ENCODE data around the gene TMEM119. TPM values are rescaled to one million over a fixed set of nuclear protein-coding genes. Genes with fewer than 3 reads are reported as not detected.
"Not testable (repeated sequence)": the region's sequence is repeated elsewhere in the genome, so short reads cannot be mapped to it uniquely, and the experiment has no call there.

TMEM119 gene
- total RNA-seq, 3 donors from 2014 or later = 0.08 to 0.54 TPM; not detected in 1

DNA sequence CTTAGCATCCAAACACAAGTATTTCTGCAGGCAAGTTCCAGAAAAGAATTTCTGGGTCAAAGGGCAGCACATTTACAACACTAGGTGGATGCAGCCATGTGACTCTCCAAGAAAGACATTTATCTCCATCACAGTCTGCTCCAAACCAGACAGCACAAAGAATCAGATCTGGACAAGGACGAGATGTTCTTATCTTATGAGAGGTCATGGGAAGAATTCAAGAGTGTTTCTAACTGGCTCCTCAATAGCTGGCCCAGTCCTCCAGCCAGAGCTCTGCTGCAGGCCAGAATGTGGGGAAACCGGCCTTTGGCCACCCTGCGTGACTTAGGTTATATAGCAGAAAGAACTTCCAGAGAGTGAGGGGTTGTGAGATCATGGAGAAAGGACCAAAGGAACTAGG is 17.4 kb downstream of the TMEM119 start:
- Mint-ChIP-seq H3K36me3 (ENCODE audit: insufficient read depth) (no peaks in the 10 kb centered on the region), H3K4me1 (ENCODE audit: low read depth) (peaks cover 10% of the 10 kb centered on the region), H3K27me3 (ENCODE audit: low read depth) (peaks cover 4% of the 10 kb centered on the region), H3K9me3 (peaks cover 5% of the 10 kb centered on the region), H3K4me3 (no peak overlapping the region)
- ATAC-seq (no peak), DNase-seq (no peak)

DNA sequence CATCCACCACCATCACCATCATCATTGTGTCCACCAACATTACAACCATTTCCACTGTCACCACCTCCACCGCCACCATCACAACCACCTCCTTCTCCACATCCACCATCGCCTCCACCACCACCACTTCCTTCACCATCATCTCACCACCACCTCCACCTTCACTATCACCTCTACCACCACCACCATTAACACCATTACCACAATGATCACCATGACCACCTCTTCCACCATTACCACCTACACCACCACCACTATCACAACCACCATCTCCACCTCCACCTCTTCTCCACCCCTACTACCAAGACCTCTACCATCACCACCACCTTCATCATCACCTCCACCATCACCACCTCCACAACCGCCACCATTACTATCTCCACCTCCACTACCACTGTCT is 19.1 kb downstream of the TMEM119 start:
- no peaks in the 10 kb centered on the region for H3K27me3 Mint-ChIP-seq (ENCODE audit: low read depth)
- peaks cover 24% of the 10 kb centered on the region for H3K4me1 Mint-ChIP-seq (ENCODE audit: low read depth)
- peaks cover 5% of the 10 kb centered on the region for H3K9me3 Mint-ChIP-seq
- H3K4me3 Mint-ChIP-seq = no peak overlapping the region
- no peaks in the 10 kb centered on the region for H3K36me3 Mint-ChIP-seq (ENCODE audit: insufficient read depth)
- ATAC-seq (no peak), DNase-seq (no peak)

DNA sequence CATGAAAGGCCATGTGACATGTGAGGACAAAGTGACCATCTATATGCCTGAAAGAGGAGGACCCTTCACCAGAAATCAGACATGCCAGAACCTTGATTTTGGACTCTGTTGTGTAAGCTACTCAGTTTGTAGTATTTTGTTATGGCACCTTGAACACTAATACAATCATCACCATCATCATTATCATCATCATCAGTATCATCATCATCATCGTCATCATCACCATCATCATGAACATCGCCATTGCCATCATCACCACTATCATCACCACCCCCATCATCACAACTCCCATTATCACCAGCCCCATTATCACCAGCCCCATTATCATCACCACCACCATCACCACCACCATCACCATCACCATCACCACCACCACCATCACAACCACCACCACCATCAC is 19.6 kb downstream of the TMEM119 start:
- Mint-ChIP-seq H3K4me1 (ENCODE audit: low read depth) (peaks cover 28% of the 10 kb centered on the region), H3K36me3 (ENCODE audit: insufficient read depth) (no peaks in the 10 kb centered on the region), H3K4me3 (no peak overlapping the region), H3K9me3 (peaks cover 5% of the 10 kb centered on the region), H3K27me3 (ENCODE audit: low read depth) (no peaks in the 10 kb centered on the region)
- ATAC-seq = no peak
- DNase-seq = no peak

DNA sequence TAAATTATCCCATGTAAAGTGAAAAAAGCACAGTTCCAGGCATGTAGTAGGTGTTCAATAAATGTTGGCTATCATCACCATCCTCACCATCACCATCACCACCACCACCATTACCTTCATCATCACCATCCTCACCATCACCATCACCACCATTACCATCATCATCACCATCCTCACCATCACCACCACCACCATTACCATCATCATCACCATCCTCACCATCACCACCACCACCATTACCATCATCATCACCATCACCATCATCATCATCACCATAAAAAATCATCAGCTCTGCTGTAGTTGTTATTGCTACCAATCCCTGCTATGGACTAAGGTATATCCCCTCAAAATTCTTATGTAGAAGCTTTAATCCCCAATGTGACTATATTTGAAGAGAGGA is 20.4 kb downstream of the TMEM119 start:
- Mint-ChIP-seq H3K27me3 (ENCODE audit: low read depth) (no peaks in the 10 kb centered on the region), H3K36me3 (ENCODE audit: insufficient read depth) (no peaks in the 10 kb centered on the region), H3K4me1 (ENCODE audit: low read depth) (peaks cover 36% of the 10 kb centered on the region), H3K9me3 (peaks cover 5% of the 10 kb centered on the region), H3K4me3 (no peak overlapping the region)
- ATAC-seq (no peak), DNase-seq (no peak)

DNA sequence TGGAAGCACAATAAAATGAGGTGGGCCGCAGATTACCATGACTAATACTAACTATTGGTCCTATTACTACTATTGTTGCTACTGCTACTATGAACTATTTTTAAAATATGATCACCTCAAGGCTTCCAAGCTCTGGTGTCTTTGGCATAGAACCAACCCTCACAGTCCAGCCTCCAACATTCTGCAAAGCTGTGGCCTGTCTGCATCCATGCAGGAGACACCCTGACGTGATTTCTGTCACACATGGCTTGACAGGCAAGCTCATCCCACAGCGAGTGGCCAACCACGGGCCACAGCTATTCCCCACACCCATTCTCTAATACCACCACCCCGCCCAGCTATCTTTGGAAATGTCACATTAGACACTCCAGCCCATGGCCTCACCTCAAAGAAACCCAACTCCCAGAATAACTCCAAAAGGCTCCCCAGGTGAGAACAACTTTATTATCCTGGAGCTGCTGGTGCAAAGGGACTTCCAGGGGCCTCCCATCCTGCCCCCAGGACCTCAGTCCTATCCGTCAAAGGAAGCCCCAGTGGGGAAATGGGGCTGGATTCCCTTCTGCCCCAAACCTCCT is 21.1 kb downstream of the TMEM119 start:
- peaks cover 43% of the 10 kb centered on the region for H3K4me1 Mint-ChIP-seq (ENCODE audit: low read depth)
- peaks cover 5% of the 10 kb centered on the region for H3K9me3 Mint-ChIP-seq
- no peaks in the 10 kb centered on the region for H3K36me3 Mint-ChIP-seq (ENCODE audit: insufficient read depth)
- no peak overlapping the region for H3K4me3 Mint-ChIP-seq
- no peaks in the 10 kb centered on the region for H3K27me3 Mint-ChIP-seq (ENCODE audit: low read depth)
- DNase-seq = no peak
- ATAC-seq = no peak

DNA sequence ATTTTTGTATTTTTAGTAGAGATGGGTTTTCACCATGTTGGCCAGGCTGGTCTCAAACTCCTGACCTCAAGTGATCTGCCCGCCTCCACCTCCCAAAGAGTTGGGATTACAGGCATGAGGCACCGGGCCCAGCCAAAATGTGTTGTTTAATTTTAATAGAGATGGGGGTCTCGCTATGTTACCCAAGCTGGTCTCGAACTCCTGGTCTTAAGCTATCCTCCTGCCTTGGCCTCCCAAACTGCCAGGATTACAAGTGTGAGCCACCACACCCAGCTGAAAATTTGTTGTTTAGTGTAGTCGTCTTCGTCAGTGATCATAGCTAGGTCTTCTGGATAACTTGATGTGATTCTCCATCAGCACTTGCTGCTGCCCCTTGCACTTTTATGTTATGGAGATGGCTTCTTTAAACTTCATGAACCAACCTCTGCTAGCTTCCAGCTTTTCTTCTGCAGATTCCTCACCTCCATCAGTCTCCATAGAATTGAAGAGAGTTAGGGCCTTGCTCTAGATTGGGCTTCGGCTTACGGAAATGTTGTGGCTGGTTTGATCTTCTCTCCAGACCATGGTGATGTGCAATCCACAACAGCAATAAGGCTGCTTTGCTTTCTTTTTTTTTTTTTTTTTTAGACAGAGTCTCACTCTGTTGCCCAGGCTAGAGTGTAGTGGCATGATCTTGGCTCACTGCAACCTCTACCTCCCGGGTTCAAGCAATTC is 22.5 kb downstream of the TMEM119 start:
- peaks cover 54% of the 10 kb centered on the region for H3K4me1 Mint-ChIP-seq (ENCODE audit: low read depth)
- DNase-seq = no peak
- H3K4me3 Mint-ChIP-seq = no peak overlapping the region
- H3K9me3 Mint-ChIP-seq = peaks cover 5% of the 10 kb centered on the region
- ATAC-seq = no peak
- H3K36me3 Mint-ChIP-seq (ENCODE audit: insufficient read depth) = peaks cover 3% of the 10 kb centered on the region
- no peaks in the 10 kb centered on the region for H3K27me3 Mint-ChIP-seq (ENCODE audit: low read depth)

DNA sequence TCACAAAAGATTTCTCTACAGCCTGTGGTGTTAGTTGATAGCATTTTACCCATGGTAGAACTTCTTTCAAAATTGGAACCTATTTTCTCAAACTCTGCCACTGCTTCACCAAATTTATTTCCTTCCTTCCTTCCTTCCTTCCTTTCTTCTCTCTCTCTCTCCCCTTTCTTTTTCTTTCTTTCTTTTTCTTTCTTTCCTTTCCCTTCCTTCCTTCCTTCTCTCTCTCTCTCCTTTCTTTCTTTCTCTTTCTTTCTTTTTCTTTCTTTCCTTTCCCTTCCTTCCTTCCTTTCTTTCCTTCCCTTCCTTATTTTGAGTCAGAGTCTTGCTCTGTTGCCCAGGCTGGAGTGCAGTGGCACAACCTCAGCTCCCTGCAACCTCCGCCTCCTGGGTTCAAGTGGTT is 23.6 kb downstream of the TMEM119 start:
- ATAC-seq; H3K9me3 Mint-ChIP-seq; H3K27me3 Mint-ChIP-seq (ENCODE audit: low read depth); H3K4me3 Mint-ChIP-seq; H3K36me3 Mint-ChIP-seq (ENCODE audit: insufficient read depth); DNase-seq: not testable (repeated sequence)
- peaks cover 64% of the 10 kb centered on the region for H3K4me1 Mint-ChIP-seq (ENCODE audit: low read depth)

DNA sequence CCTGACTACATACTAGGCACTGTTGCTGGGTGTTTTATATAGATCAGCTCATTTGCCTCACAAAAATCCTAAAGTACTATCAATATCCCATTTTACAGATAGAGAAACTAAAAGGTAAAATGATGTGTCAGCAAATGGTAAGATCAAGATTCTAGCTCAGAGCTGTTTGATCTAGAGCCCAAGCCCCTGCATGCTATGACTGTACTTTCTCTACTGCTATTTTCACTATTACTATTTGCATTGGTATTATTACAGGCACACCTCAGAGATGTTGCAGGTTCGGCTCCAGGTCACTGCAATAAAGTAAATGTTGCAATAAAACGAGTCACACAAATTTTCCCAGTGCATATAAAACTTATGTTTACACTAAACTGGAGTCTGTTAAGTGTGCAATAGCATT is 24.6 kb downstream of the TMEM119 start:
- peaks cover 17% of the 10 kb centered on the region for H3K36me3 Mint-ChIP-seq (ENCODE audit: insufficient read depth)
- DNase-seq (no peak), ATAC-seq (peak; percentile 68 to 72)
- no peak overlapping the region for H3K4me3 Mint-ChIP-seq
- H3K9me3 Mint-ChIP-seq = no peaks in the 10 kb centered on the region
- H3K4me1 Mint-ChIP-seq (ENCODE audit: low read depth) = peaks cover 73% of the 10 kb centered on the region
- no peaks in the 10 kb centered on the region for H3K27me3 Mint-ChIP-seq (ENCODE audit: low read depth)

DNA sequence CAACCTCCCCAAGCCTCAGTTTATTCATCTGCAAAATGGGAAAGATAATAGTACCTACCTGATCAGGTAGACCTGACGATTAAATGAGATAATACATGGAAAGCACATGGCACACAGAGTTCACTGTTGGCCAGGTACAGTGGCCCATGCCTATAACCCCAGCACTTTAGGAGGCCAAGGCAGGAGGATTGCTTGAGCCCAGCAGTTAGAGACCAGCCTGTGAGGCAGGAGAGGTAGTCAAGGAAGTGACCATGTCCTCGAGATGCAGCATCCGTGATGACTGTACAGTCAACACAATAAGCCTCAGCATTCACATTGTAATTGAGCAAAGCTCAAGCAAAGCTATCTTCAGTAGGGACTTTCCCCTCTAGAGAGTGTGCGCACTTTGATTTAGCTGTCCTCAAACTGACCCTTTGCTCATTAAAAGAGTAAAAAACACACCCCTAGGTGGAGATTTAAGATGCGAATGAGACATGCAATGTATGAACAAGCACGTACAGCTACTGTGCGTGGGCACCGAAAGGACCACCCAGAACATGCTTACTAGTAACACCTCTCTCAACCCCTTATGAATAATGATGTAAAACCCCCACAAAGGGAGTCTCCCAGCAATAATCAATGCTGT is 25.6 kb downstream of the TMEM119 start:
- peaks cover 84% of the 10 kb centered on the region for H3K4me1 Mint-ChIP-seq (ENCODE audit: low read depth)
- H3K9me3 Mint-ChIP-seq = no peaks in the 10 kb centered on the region
- no peak for ATAC-seq
- no peak overlapping the region for H3K4me3 Mint-ChIP-seq
- DNase-seq = no peak
- peaks cover 26% of the 10 kb centered on the region for H3K36me3 Mint-ChIP-seq (ENCODE audit: insufficient read depth)
- H3K27me3 Mint-ChIP-seq (ENCODE audit: low read depth) = no peaks in the 10 kb centered on the region

DNA sequence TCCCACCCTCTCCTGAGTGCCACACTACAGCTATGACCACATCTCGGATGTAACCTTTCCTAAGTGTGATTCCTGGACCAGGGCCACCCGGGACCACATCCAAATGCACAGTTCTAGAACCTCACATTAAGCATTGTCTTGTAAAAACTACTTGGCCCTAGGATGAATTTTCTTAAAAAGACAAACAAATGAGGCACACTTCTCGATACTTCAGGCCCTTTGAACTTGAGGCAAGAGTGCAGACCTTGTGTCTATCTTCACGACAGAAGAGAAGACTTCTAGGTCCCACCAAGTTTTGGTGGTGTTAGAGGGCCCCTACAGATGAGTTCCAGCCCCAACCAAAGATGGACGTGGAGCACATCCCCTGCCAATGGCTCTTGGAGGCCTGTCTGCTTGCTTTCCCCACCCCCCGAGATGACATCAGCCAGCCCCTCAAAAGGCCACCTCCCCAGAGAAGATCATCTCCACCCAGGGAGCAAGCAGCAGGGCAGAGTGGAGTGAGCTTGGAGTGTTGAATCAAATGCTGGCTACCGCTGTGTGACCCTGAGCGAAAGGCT is 26.2 kb downstream of the TMEM119 start:
- Mint-ChIP-seq H3K27me3 (ENCODE audit: low read depth) (no peaks in the 10 kb centered on the region), H3K9me3 (no peaks in the 10 kb centered on the region)
- no peak for ATAC-seq

DNA sequence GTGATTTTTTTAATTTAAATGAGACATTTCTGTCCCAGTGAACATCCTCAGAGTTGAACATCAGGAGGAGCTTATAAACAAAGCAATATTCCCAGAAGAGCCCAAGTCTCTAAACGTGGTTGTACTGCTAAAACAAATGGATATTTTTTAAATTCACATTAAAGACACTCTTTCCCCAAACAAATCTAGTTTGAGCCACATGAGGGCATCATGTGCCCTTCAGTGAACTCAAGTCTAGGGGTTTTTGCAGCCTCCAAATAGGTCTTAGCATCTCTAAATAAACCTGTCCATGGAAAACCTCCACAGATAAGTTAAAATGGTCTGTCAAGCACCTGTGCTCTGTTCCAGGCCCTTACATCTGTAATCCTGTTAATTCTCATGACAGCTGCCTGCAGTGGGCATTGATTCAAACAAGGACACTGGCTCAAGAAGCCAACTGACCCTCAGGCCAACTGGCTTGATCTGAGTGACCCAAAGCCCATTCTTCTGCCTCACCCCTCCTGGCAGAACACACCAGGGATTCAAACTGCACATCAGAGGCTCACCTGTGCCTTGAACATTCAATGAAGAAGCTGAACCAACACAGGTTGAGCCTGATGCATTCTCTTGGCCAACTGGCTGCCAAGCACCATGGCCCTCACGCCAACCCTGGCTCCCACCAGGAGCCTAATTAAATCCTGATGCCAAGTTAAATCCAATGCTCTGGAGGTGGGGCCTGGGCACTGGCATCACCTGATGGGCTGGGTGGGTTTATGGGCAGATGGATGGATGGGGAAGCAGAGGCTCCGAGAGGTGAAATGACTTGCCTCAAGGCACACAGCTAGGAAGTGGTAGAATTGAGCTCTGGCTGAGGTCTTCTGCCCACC is 26.9 kb downstream of the TMEM119 start:
- Mint-ChIP-seq H3K4me1 (ENCODE audit: low read depth) (peaks cover 88% of the 10 kb centered on the region), H3K36me3 (ENCODE audit: insufficient read depth) (peaks cover 36% of the 10 kb centered on the region), H3K4me3 (no peak overlapping the region), H3K27me3 (ENCODE audit: low read depth) (no peaks in the 10 kb centered on the region), H3K9me3 (no peaks in the 10 kb centered on the region)
- DNase-seq (no peak), ATAC-seq (no peak)

More for the DNA sequence above, 26.2 kb downstream of the TMEM119 start:
- DNase-seq = no peak
- H3K36me3 Mint-ChIP-seq (ENCODE audit: insufficient read depth) = peaks cover 31% of the 10 kb centered on the region
- peaks cover 86% of the 10 kb centered on the region for H3K4me1 Mint-ChIP-seq (ENCODE audit: low read depth)
- no peak overlapping the region for H3K4me3 Mint-ChIP-seq

DNA sequence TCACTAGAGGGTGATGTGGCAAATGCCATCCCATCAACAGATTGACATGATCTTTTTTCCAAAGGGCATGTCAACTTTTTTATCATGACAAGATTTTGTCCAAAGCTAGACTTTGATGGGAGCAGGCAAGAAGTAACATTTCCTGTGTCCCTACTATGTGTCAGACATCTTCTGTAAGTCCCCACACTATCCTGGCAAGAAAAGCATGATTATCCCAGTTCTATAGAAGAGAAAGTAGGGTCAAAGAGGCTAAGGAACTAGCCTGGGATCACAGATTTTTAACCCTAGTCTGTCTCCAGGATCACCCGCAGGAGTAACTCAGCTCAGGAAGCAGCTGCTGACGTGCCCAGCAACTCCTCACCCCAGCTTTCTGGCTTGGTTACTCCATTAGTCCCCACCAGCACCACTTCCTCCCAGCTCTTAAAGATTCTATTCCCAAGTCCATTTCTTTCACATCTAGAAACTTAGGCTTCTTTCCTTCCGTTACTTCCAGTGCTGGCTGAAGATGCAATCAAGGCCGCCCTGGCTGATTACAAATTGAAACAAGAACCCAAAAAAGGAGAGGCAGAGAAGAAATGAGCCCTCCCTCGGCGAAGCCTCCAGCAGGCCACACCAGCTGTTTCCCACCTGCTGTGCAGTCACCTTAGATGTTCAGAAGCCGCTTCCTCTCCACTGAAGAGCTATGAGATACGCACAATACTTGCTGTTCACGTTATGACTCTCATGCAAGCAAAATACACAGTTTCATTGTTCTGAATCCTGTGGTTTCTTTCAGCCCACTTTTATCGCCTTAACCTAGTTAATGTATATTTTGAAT is 29.3 kb downstream of the TMEM119 start:
- peak; percentile 90 to 91 for ATAC-seq
- DNase-seq = peak; percentile 39
- Mint-ChIP-seq H3K9me3 (no peaks in the 10 kb centered on the region), H3K4me1 (ENCODE audit: low read depth) (peaks cover 84% of the 10 kb centered on the region), H3K27me3 (ENCODE audit: low read depth) (no peaks in the 10 kb centered on the region), H3K36me3 (ENCODE audit: insufficient read depth) (peaks cover 44% of the 10 kb centered on the region), H3K4me3 (peak overlapping the region; percentile 68)

DNA sequence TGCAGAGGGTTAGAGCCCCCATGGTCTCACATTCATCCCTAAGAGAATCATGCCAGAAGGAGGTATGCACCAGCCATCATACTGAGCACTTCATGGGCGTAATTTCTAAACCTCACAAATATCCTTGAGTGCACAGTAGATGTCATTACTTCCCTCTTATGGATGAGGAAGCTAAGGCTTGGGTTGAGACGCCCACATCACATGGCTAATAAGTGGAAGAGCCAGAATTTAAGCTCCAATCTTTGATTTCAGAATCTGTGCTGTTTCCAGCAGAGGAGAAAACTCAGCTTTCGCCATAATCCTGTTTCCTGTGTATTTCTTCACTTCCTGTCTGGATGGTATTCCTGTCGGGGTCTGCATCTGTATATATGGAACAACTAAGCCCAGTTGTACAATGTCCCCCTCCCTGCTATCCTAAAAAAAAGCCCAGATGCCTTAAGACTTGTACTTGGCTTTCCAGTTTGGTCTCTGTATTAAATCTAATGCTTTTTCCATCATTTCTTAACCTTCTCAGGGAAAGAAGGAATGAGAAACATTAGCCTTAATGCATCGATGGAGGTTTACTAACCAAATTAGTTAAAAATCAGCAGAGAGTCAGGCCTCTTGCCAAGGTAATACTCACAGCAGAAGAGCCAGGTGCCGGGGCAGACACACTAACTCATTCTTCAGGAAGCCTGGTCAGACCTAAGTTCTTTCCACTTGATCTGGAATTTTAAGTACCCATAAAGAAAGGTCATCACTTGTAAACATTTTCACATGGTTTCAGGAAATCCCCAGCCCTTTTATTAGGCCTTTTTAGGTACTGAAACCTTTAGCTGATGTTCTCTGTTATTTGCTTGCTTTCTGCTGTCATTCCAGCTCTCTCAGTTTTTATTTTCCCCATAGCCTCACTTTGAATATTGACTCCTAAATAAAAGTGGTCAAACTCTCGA is 30.2 kb downstream of the TMEM119 start:
- no peak for DNase-seq
- Mint-ChIP-seq H3K27me3 (ENCODE audit: low read depth) (no peaks in the 10 kb centered on the region), H3K9me3 (no peaks in the 10 kb centered on the region), H3K36me3 (ENCODE audit: insufficient read depth) (peaks cover 44% of the 10 kb centered on the region), H3K4me1 (ENCODE audit: low read depth) (peaks cover 76% of the 10 kb centered on the region), H3K4me3 (no peak overlapping the region)
- no peak for ATAC-seq

Measured in activated T-cell treated with anti-CD3 and anti-CD28 coated beads, Interleukin-2, amount 50 U/mL, for 4 hours (primary cell).